T follicular helper cell (primary cell): ENCODE results near the gene MANF.

Experiments
- DNase-seq: peaks from one replicate; pipeline ENCODE4 v3.0.0-alpha.2; 2020; ENCODE audit warnings: low read depth

The MANF gene

DNA sequence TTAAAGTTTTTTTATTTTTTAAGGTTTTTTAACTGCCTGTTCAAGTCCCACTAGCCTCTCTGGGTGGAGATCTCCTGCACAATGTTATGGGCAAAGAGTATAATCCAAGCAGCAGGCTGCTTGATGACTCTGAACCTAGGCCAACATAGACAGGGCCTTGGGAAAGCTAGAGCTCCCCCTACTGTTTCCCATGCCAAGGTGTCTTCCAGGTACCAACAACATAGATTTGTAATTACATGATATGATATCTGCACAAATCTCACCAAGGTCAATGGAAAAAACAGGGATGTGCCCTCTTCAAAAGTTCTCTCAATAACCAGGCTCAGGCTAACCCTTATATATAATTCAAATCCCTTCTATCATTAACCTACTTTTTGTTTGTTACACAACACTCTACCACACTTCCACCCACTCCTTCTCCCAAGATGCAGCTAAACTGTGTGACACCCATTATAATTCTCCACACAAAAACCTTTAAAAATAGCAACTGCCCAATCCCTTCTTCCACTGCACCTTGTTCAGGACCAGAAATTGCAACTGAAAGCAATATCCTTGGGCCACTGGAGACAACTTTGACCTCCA, 49.7 kb downstream of the MANF start:
- peak; percentile 4 for DNase-seq

DNA sequence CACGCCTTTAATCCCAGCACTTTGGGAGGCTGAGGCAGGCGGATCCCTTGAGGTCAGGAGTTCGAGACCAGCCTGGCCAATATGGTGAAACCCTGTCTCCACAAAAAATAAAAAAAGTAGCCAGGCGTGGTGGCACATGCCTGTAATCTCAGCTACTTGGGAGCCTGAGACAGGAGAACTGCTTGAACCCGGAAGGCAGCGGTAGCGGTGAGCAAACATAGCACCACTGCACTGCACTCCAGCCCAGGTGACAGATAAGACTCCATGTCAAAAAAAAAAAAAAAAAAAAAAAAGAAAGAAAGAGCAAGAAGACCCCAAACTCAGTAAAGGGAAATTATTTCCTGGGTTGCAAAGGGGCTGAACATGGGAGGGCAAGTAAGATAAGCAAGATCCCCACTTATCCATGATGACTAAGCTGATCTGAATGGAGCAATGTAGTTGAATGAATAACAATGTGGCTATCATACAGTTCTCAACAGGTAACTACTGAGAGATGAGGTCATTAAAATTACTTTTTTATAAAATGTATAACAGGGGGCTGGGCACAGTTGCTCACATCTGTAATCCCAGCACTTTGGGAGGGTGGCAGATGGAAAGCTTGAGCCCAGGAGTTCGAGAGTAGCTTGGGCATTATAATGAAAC, 52.0 kb downstream of the MANF start:
- DNase-seq = no peak
